NCI-H146 treated with DMSO at 0.1 percent for 48 hours (cell line): Measurements from ENCODE around the gene TRNT1.

Experiments used
- DNase-seq: peaks from one replicate; lab custom pipeline; 2025; ENCODE audit not compliant: unreplicated experiment; lab: John Stamatoyannopoulos, UW

The TRNT1 gene

GRCh38 chr3:3110749-3111361, 15.9 kb upstream of the TRNT1 start:
- no peak for DNase-seq

GRCh38 chr3:3113042-3113709, 13.6 kb upstream of the TRNT1 start:
- no peak for DNase-seq

- DNase-seq: no peak
These were observed 9.1 kb upstream of the TRNT1 start for GRCh38 chr3:3117651-3118050.

GRCh38 chr3:3119393-3119851, 7.3 kb upstream of the TRNT1 start:
- no peak for DNase-seq

GRCh38 chr3:3125977-3126376, 763 bp upstream of the TRNT1 start:
- no peak for DNase-seq

- DNase-seq: no peak
These were observed 781 bp downstream of the TRNT1 start for GRCh38 chr3:3127432-3128010.

GRCh38 chr3:3129579-3129978, 2.8 kb downstream of the TRNT1 start:
- no peak for DNase-seq

GRCh38 chr3:3133500-3133899, 6.8 kb downstream of the TRNT1 start:
- DNase-seq: no peak

GRCh38 chr3:3134750-3135448, 8.2 kb downstream of the TRNT1 start:
- no peak for DNase-seq

- no peak for DNase-seq
These were observed 10.8 kb downstream of the TRNT1 start for GRCh38 chr3:3137526-3137925.

GRCh38 chr3:3141939-3142338, 15.2 kb downstream of the TRNT1 start:
- DNase-seq: no peak

GRCh38 chr3:3145831-3146230, 19.1 kb downstream of the TRNT1 start:
- no peak for DNase-seq

- no peak for DNase-seq
These were observed 22.8 kb downstream of the TRNT1 start for GRCh38 chr3:3149560-3149959.

- DNase-seq: no peak
These were observed 24.8 kb downstream of the TRNT1 start for GRCh38 chr3:3151513-3151912.

GRCh38 chr3:3154879-3155610, 28.3 kb downstream of the TRNT1 start:
- DNase-seq: no peak

- DNase-seq: no peak
These were observed 30.7 kb downstream of the TRNT1 start for GRCh38 chr3:3157484-3157883.

GRCh38 chr3:3160826-3161225, 34.1 kb downstream of the TRNT1 start:
- no peak for DNase-seq

- DNase-seq: no peak
These were observed 38.5 kb downstream of the TRNT1 start for GRCh38 chr3:3165241-3165640.

GRCh38 chr3:3165650-3166049, 38.9 kb downstream of the TRNT1 start:
- no peak for DNase-seq

- no peak for DNase-seq
These were observed 44.3 kb downstream of the TRNT1 start for GRCh38 chr3:3170998-3171397.

- DNase-seq: no peak
These were observed 45.9 kb downstream of the TRNT1 start for GRCh38 chr3:3172627-3173026.
